HepG2 (cell line): Measurements from ENCODE around the gene PARP15. TPM values are rescaled to one million over a fixed set of nuclear protein-coding genes. Genes with fewer than 3 reads are reported as not detected.
A peak's percentile ranks its signal among the peaks of the same experiment; 100 is the strongest.

Experiments used
- ARID5B ChIP-seq: IDR thresholded peaks from 2 replicates; pipeline ENCODE4 v1.4.0; 2020; ENCODE audit warnings: mild to moderate bottlenecking, missing genetic modification reagents
- CENPBD1 ChIP-seq: sonication (generic); formaldehyde crosslinking; IDR thresholded peaks from 2 replicates; pipeline ENCODE4 v1.8.0; 2022; ENCODE audit warnings: missing genetic modification reagents, low read depth, mild to moderate bottlenecking, borderline replicate concordance
- ESRRA ChIP-seq: sonication (generic); formaldehyde crosslinking; IDR thresholded peaks from 2 replicates; pipeline ENCODE4 v1.5.1; 2020; ENCODE audit warnings: mild to moderate bottlenecking, low read depth, missing genetic modification reagents
- HMGXB4 ChIP-seq, 2 experiments: sonication (generic) in 1 of 2; formaldehyde crosslinking in 1 of 2; IDR thresholded peaks; 2 replicates each; pipeline versions ENCODE4 v1.4.0 to v1.6.1; 2018 to 2020; ENCODE audit warnings: missing genetic modification reagents in 2 of 2, borderline replicate concordance in 1 of 2, low read depth in 1 of 2, mild to moderate bottlenecking in 1 of 2, missing biosample characterization in 1 of 2
- HOXA3 ChIP-seq: sonication (generic); formaldehyde crosslinking; IDR thresholded peaks from 2 replicates; pipeline ENCODE4 v1.5.0; 2020; ENCODE audit warnings: missing genetic modification reagents
- KMT2A ChIP-seq: sonication (generic); formaldehyde crosslinking; IDR thresholded peaks from 2 replicates; pipeline ENCODE4 v1.4.0; 2020; ENCODE audit warnings: missing genetic modification reagents
- RAD51 ChIP-seq: fragments of 450-650 bp; IDR thresholded peaks from 2 replicates; pipeline ENCODE4 v1.6.1; 2016; ENCODE audit warnings: borderline replicate concordance
- REPIN1 ChIP-seq: sonication (generic); formaldehyde crosslinking; IDR thresholded peaks from 2 replicates; pipeline ENCODE4 v1.8.0; 2022; ENCODE audit warnings: missing genetic modification reagents, low read depth, mild to moderate bottlenecking, borderline replicate concordance
- THRA ChIP-seq: sonication (generic); formaldehyde crosslinking; IDR thresholded peaks from 2 replicates; pipeline ENCODE4 v1.4.0; 2020; ENCODE audit warnings: missing genetic modification reagents, borderline replicate concordance
- ZFX ChIP-seq: sonication (generic); formaldehyde crosslinking; IDR thresholded peaks from 2 replicates; pipeline ENCODE4 v1.4.0; 2020; ENCODE audit warnings: mild to moderate bottlenecking, low read depth, missing genetic modification reagents, moderate library complexity
- ZNF207 ChIP-seq: fragments of 450-650 bp; IDR thresholded peaks from 2 replicates; pipeline ENCODE4 v1.6.1; 2016; ENCODE audit warnings: antibody characterized with exemption, borderline replicate concordance
- ZNF263 ChIP-seq: sonication (generic); formaldehyde crosslinking; IDR thresholded peaks from 2 replicates; pipeline ENCODE4 v1.4.0; 2020; ENCODE audit warnings: missing genetic modification reagents
- ZNF30 ChIP-seq: sonication (generic); formaldehyde crosslinking; IDR thresholded peaks from 2 replicates; pipeline ENCODE4 v1.5.0; 2020; ENCODE audit warnings: mild to moderate bottlenecking, missing genetic modification reagents
- ZNF574 ChIP-seq: sonication (generic); formaldehyde crosslinking; IDR thresholded peaks from 2 replicates; pipeline ENCODE4 v1.4.0; 2020; ENCODE audit warnings: missing genetic modification reagents
- ZNF761 ChIP-seq: sonication (generic); formaldehyde crosslinking; conservative IDR thresholded peaks from 2 replicates; pipeline ENCODE4 v1.4.0; 2020; ENCODE audit warnings: mild to moderate bottlenecking, missing genetic modification reagents
- polyA plus RNA-seq, 8 experiments: library from polyadenylated mRNA; depleted of rRNA in 3 of 8; stranded (reverse) in 7 of 8; unstranded in 1 of 8; fragments of >200 nt; fragmentation: Illumina TruSeq in 4 of 8; extraction: Trizol in 4 of 8; gene quantifications; 2 replicates each; pipeline versions ENCODE4 v1.2.1 to v1.2.3, GENCODE V29; 2011 to 2016; ENCODE audit warnings: low read depth in 4 of 8, missing spikeins in 1 of 8, mixed read lengths in 1 of 8; ENCODE audit not compliant: insufficient read depth in 1 of 8
- total RNA-seq, 5 experiments: library from RNA; depleted of rRNA; stranded (reverse); fragments of >200 nt; fragmentation: Illumina TruSeq; extraction: Trizol; gene quantifications; 2 replicates each; pipeline ENCODE4 v1.2.3, GENCODE V29; 2016; ENCODE audit warnings: low read depth in 1 of 5

PARP15 gene
- total and polyA plus RNA-seq, 2 of the 13 experiments (the other 11 are each of a cell fraction or from before 2014, with no cell fraction given): 0.02 TPM; not detected in 1

- TF ChIP-seq ZNF761 (no peak), REPIN1 (CRISPR knock-in tag) (0 out of 2 replicates have a peak, but pooled peaks have one; percentile 19), ARID5B (CRISPR knock-in tag) (peak; percentile 72), ZFX (CRISPR knock-in tag) (peak; percentile 19), ZNF207 (no peak), ZNF30 (CRISPR knock-in tag) (no peak), HMGXB4 (CRISPR knock-in tag; IDR thresholded peaks at IDR 0.05; ENCODE audit: borderline replicate concordance in 1 of 2, low read depth in 1 of 2) (peak in 1 of 2 experiments; percentile 84; a peak in 3 of 4 replicates), HOXA3 (CRISPR knock-in tag) (0 out of 2 replicates have a peak, but pooled peaks have one; percentile 36), ESRRA (CRISPR knock-in tag) (no peak), ZNF574 (CRISPR knock-in tag) (0 out of 2 replicates have a peak, but pooled peaks have one; percentile 28), KMT2A (CRISPR knock-in tag) (0 out of 2 replicates have a peak, but pooled peaks have one; percentile 18), THRA (no peak), CENPBD1 (CRISPR knock-in tag) (no peak), ZNF263 (peak; percentile 35; the same call in 1 of the 2 replicates), RAD51 (no peak)
Observed at GRCh38 chr3:122679085-122679881, 101.8 kb downstream of the PARP15 start (continued).
